ENCODE measurements around the gene PTGDR.

PTGDR gene

GRCh38 chr14:52304248-52304904, 36.9 kb downstream of the PTGDR start:
- TF ChIP-seq, protein P1, sequence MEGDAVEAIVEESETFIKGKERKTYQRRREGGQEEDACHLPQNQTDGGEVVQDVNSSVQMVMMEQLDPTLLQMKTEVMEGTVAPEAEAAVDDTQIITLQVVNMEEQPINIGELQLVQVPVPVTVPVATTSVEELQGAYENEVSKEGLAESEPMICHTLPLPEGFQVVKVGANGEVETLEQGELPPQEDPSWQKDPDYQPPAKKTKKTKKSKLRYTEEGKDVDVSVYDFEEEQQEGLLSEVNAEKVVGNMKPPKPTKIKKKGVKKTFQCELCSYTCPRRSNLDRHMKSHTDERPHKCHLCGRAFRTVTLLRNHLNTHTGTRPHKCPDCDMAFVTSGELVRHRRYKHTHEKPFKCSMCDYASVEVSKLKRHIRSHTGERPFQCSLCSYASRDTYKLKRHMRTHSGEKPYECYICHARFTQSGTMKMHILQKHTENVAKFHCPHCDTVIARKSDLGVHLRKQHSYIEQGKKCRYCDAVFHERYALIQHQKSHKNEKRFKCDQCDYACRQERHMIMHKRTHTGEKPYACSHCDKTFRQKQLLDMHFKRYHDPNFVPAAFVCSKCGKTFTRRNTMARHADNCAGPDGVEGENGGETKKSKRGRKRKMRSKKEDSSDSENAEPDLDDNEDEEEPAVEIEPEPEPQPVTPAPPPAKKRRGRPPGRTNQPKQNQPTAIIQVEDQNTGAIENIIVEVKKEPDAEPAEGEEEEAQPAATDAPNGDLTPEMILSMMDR (IDR thresholded peaks at IDR 0.05; ENCODE audit: control insufficient read depth, insufficient read depth, low read depth, low read length, missing control alignments): no peak
- no peak overlapping the region for H3K4me3 ChIP-seq (ENCODE audit: control insufficient read depth, low read depth, low read length)
- DNase-seq (ENCODE audit: low read depth): no peak

GRCh38 chr14:52305014-52305413, 37.5 kb downstream of the PTGDR start:
- no peak overlapping the region for H3K4me3 ChIP-seq (ENCODE audit: control insufficient read depth, low read depth, low read length)
- no peak for DNase-seq (ENCODE audit: low read depth)
- TF ChIP-seq, protein P1 (IDR thresholded peaks at IDR 0.05; ENCODE audit: control insufficient read depth, insufficient read depth, low read depth, low read length, missing control alignments): no peak

GRCh38 chr14:52307376-52307775, 39.9 kb downstream of the PTGDR start:
- no peak overlapping the region for H3K4me3 ChIP-seq (ENCODE audit: control insufficient read depth, low read depth, low read length)
- DNase-seq (ENCODE audit: low read depth): no peak
- TF ChIP-seq, protein P1 (IDR thresholded peaks at IDR 0.05; ENCODE audit: control insufficient read depth, insufficient read depth, low read depth, low read length, missing control alignments): no peak

GRCh38 chr14:52307905-52308304, 40.4 kb downstream of the PTGDR start:
- TF ChIP-seq, protein P1 (IDR thresholded peaks at IDR 0.05; ENCODE audit: control insufficient read depth, insufficient read depth, low read depth, low read length, missing control alignments): no peak
- no peak overlapping the region for H3K4me3 ChIP-seq (ENCODE audit: control insufficient read depth, low read depth, low read length)
- no peak for DNase-seq (ENCODE audit: low read depth)

DNA sequence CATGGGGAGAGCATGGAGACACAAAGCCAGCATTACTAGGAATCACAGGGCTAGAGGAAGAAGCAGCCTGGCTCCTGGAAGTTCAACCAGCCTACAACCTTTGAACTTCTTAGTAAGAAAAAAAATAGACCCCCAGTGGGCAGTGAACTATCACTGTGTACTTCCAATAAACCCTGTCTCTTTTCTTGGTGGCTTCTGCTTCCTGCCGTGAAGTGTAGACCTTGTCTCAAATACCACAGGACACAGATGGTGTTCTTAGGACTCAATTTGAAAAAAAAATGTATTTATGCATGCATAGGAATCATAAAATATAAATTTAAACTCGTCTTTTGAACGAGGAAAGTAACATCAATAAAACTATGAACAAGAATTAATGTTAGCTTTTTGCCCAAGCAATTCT, 43.0 kb downstream of the PTGDR start:
- H3K4me3 ChIP-seq (ENCODE audit: control insufficient read depth, low read depth, low read length): no peak overlapping the region
- no peak for DNase-seq (ENCODE audit: low read depth)
- TF ChIP-seq, protein P1 (IDR thresholded peaks at IDR 0.05; ENCODE audit: control insufficient read depth, insufficient read depth, low read depth, low read length, missing control alignments): no peak

DNA sequence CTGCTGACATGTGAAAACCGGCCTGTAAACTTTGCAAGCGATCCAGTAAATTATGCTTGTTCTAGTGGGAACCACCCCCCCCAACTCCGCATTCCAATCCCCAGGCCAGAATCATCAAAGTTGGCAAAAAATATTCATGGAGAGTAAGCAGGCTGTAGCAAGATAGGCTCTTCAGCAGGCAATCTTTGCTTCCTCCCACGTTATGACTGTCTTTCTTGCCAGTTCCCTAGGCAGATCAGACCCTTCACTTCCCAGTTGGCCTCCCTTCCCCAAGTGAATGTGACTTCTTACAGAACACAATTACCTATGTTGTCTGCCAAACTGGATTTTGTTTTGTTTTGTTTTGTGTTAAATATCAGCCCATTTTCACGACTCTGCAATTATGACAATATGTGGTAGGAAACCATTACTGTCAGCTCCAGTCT, 45.4 kb downstream of the PTGDR start:
- TF ChIP-seq, protein P1 (IDR thresholded peaks at IDR 0.05; ENCODE audit: control insufficient read depth, insufficient read depth, low read depth, low read length, missing control alignments): no peak
- no peak overlapping the region for H3K4me3 ChIP-seq (ENCODE audit: control insufficient read depth, low read depth, low read length)
- DNase-seq (ENCODE audit: low read depth): no peak
